ENCODE results near the gene CSNK1G1. TPM values are rescaled to one million over a fixed set of nuclear protein-coding genes. Genes with fewer than 3 reads are reported as not detected.

The CSNK1G1 gene
- total and polyA plus RNA-seq, 2 of the 8 experiments (the other 6 are each of a cell fraction or from before 2014, with no cell fraction given) = 6.0 to 12.9 TPM

DNA sequence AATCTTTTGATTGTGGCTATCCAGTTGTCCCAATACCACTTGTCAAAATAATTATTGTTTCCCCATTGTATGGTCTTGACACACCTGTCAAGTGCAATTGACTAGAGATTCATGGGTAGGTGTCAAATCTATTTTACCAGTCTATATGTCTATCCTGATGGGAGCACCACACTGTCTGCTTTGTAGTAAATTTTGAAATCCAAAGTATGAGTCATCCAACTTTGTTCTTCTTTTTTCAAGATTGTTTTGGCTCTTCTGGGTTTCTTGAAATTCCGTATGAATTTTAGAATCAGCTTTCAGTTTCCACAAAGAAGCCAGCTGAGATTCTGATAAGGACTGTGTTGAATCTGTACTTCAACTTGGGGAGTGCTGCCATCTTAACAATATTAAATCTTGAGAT is 71.9 kb downstream of the CSNK1G1 start (continued):
- TF ChIP-seq EZH2 (IDR thresholded peaks at IDR 0.05; ENCODE audit: low read depth, low read length, severe bottlenecking) = no peak
- no peak for TF ChIP-seq HDAC6 (IDR thresholded peaks at IDR 0.05; ENCODE audit: low read depth, low read length)
- no peak for TF ChIP-seq SAP30 (IDR thresholded peaks at IDR 0.05; ENCODE audit: insufficient read depth, insufficient replicate concordance, low read length)
- TF ChIP-seq CEBPB (IDR thresholded peaks at IDR 0.05; ENCODE audit: low read depth, low read length) = no peak
